ENCODE data around the gene TRNP1. TPM values are rescaled to one million over a fixed set of nuclear protein-coding genes. Genes with fewer than 3 reads are reported as not detected.

Gene TRNP1
- total and polyA plus RNA-seq, 2 experiments from 2014 or later: 19.1 to 327 TPM

- H2AFZ ChIP-seq: no peak overlapping the region
- no peak overlapping the region for H3K4me3 ChIP-seq
- no peaks in the 10 kb centered on the region for H3K79me2 ChIP-seq (ENCODE audit: insufficient read depth)
- no peak overlapping the region for H3K4me2 ChIP-seq (ENCODE audit: unreplicated experiment)
- H3K9me3 ChIP-seq (ENCODE audit: low read depth): no peaks in the 10 kb centered on the region
- H4K20me1 ChIP-seq (ENCODE audit: insufficient read depth): no peaks in the 10 kb centered on the region
- no peaks in the 10 kb centered on the region for H3F3A ChIP-seq (ENCODE audit: insufficient read depth)
- no peak overlapping the region for H3K27ac ChIP-seq
- no peaks in the 10 kb centered on the region for H3K27me3 ChIP-seq (replicated peaks; ENCODE audit: insufficient read depth)
- no peak for DNase-seq
- 80 to 87% methylated on average over 4 of the region's 4 CpGs for WGBS, 2 experiments (ENCODE audit: low coverage in 1 of 2, low lambda C conversion rate in 2 of 2, missing lambda C conversion rate in 2 of 2)
- peaks cover 5% of the 10 kb centered on the region for H3K4me1 ChIP-seq (ENCODE audit: insufficient read depth)
- no peak for TF ChIP-seq EZH2 (IDR thresholded peaks at IDR 0.05; ENCODE audit: insufficient read depth, poor library complexity, severe bottlenecking)
- H3K9me2 ChIP-seq (ENCODE audit: insufficient read depth): no peaks in the 10 kb centered on the region
- no peak overlapping the region for H3K9ac ChIP-seq
- in situ Hi-C loops (cut with MboI): no loop called here
- no peaks in the 10 kb centered on the region for H3K36me3 ChIP-seq (ENCODE audit: low read depth)
Measured at GRCh38 chr1:27035344-27035743, 41.9 kb downstream of the TRNP1 start.

- H3K4me1 ChIP-seq (ENCODE audit: insufficient read depth): no peaks in the 10 kb centered on the region
- no peak overlapping the region for H3K4me3 ChIP-seq
- H3F3A ChIP-seq (ENCODE audit: insufficient read depth): no peaks in the 10 kb centered on the region
- H3K27me3 ChIP-seq (replicated peaks; ENCODE audit: insufficient read depth): no peaks in the 10 kb centered on the region
- no peaks in the 10 kb centered on the region for H3K79me2 ChIP-seq (ENCODE audit: insufficient read depth)
- DNase-seq: no peak
- H3K9ac ChIP-seq: no peak overlapping the region
- H3K4me2 ChIP-seq (ENCODE audit: unreplicated experiment): no peak overlapping the region
- H4K20me1 ChIP-seq (ENCODE audit: insufficient read depth): no peaks in the 10 kb centered on the region
- H2AFZ ChIP-seq: no peak overlapping the region
- H3K36me3 ChIP-seq (ENCODE audit: low read depth): no peaks in the 10 kb centered on the region
- TF ChIP-seq EZH2 (IDR thresholded peaks at IDR 0.05; ENCODE audit: insufficient read depth, poor library complexity, severe bottlenecking) (no peak), EZH2phosphoT487 (IDR thresholded peaks at IDR 0.05; ENCODE audit: insufficient read depth, low read depth) (no peak)
- H3K9me2 ChIP-seq (ENCODE audit: insufficient read depth): no peaks in the 10 kb centered on the region
- in situ Hi-C loops (cut with MboI): no loop called here
- no peak overlapping the region for H3K27ac ChIP-seq
- H3K9me3 ChIP-seq (ENCODE audit: low read depth): no peaks in the 10 kb centered on the region
- 93 to 100% methylated on average over 1 of the region's 1 CpG for WGBS, 2 experiments (ENCODE audit: low coverage in 1 of 2, low lambda C conversion rate in 2 of 2, missing lambda C conversion rate in 2 of 2)
Measured at GRCh38 chr1:27036718-27037117, 43.2 kb downstream of the TRNP1 start.

GRCh38 chr1:27037518-27037917 is 44.0 kb downstream of the TRNP1 start:
- no peaks in the 10 kb centered on the region for H3K9me2 ChIP-seq (ENCODE audit: insufficient read depth)

GRCh38 chr1:27038020-27038419 is 44.5 kb downstream of the TRNP1 start:
- Histone ChIP-seq H3K9me3 (ENCODE audit: low read depth) (no peaks in the 10 kb centered on the region), H3K9ac (no peak overlapping the region), H4K20me1 (ENCODE audit: insufficient read depth) (no peaks in the 10 kb centered on the region), H3K36me3 (ENCODE audit: low read depth) (no peaks in the 10 kb centered on the region), H3K9me2 (ENCODE audit: insufficient read depth) (no peaks in the 10 kb centered on the region), H3K4me2 (ENCODE audit: unreplicated experiment) (no peak overlapping the region), H3K4me1 (ENCODE audit: insufficient read depth) (no peaks in the 10 kb centered on the region), H3K27me3 (replicated peaks; ENCODE audit: insufficient read depth) (no peaks in the 10 kb centered on the region), H3K4me3 (no peak overlapping the region), H3F3A (ENCODE audit: insufficient read depth) (no peaks in the 10 kb centered on the region), H3K27ac (no peak overlapping the region), H3K79me2 (ENCODE audit: insufficient read depth) (no peaks in the 10 kb centered on the region), H2AFZ (no peak overlapping the region)
- in situ Hi-C loops (cut with MboI): no loop called here
- TF ChIP-seq EZH2phosphoT487 (IDR thresholded peaks at IDR 0.05; ENCODE audit: insufficient read depth, low read depth) (no peak), EZH2 (IDR thresholded peaks at IDR 0.05; ENCODE audit: insufficient read depth, poor library complexity, severe bottlenecking) (no peak)
- no peak for DNase-seq
- 81 to 88% methylated on average over 7 of the region's 7 CpGs for WGBS, 2 experiments (ENCODE audit: low coverage in 1 of 2, low lambda C conversion rate in 2 of 2, missing lambda C conversion rate in 2 of 2)

More at GRCh38 chr1:27037518-27037917, 44.0 kb downstream of the TRNP1 start:
- no peaks in the 10 kb centered on the region for H3K9me3 ChIP-seq (ENCODE audit: low read depth)
- H4K20me1 ChIP-seq (ENCODE audit: insufficient read depth): no peaks in the 10 kb centered on the region
- H3K27ac ChIP-seq: no peak overlapping the region
- in situ Hi-C loops (cut with MboI): no loop called here
- H3K9ac ChIP-seq: no peak overlapping the region
- no peak overlapping the region for H3K4me3 ChIP-seq
- WGBS, 2 experiments (ENCODE audit: low coverage in 1 of 2, low lambda C conversion rate in 2 of 2, missing lambda C conversion rate in 2 of 2): 61 to 62% methylated on average over 9 to 10 of the region's 10 CpGs
- no peaks in the 10 kb centered on the region for H3K36me3 ChIP-seq (ENCODE audit: low read depth)
- DNase-seq: no peak
- no peak overlapping the region for H2AFZ ChIP-seq
- H3K4me2 ChIP-seq (ENCODE audit: unreplicated experiment): no peak overlapping the region
- H3F3A ChIP-seq (ENCODE audit: insufficient read depth): no peaks in the 10 kb centered on the region
- H3K27me3 ChIP-seq (replicated peaks; ENCODE audit: insufficient read depth): no peaks in the 10 kb centered on the region
- H3K4me1 ChIP-seq (ENCODE audit: insufficient read depth): no peaks in the 10 kb centered on the region
- no peak for TF ChIP-seq EZH2phosphoT487 (IDR thresholded peaks at IDR 0.05; ENCODE audit: insufficient read depth, low read depth)
- TF ChIP-seq EZH2 (IDR thresholded peaks at IDR 0.05; ENCODE audit: insufficient read depth, poor library complexity, severe bottlenecking): no peak
- no peaks in the 10 kb centered on the region for H3K79me2 ChIP-seq (ENCODE audit: insufficient read depth)

GRCh38 chr1:27042670-27043069 is 49.2 kb downstream of the TRNP1 start:
- Histone ChIP-seq H3K36me3 (ENCODE audit: low read depth) (no peaks in the 10 kb centered on the region), H3K4me1 (ENCODE audit: insufficient read depth) (peaks cover 8% of the 10 kb centered on the region), H3K4me3 (no peak overlapping the region), H3K27ac (no peak overlapping the region), H3K79me2 (ENCODE audit: insufficient read depth) (no peaks in the 10 kb centered on the region), H3K9ac (no peak overlapping the region), H3K27me3 (replicated peaks; ENCODE audit: insufficient read depth) (no peaks in the 10 kb centered on the region), H4K20me1 (ENCODE audit: insufficient read depth) (no peaks in the 10 kb centered on the region), H3K9me2 (ENCODE audit: insufficient read depth) (no peaks in the 10 kb centered on the region), H3F3A (ENCODE audit: insufficient read depth) (no peaks in the 10 kb centered on the region), H2AFZ (no peak overlapping the region), H3K4me2 (ENCODE audit: unreplicated experiment) (no peak overlapping the region), H3K9me3 (ENCODE audit: low read depth) (no peaks in the 10 kb centered on the region)
- WGBS, 2 experiments (ENCODE audit: low coverage in 1 of 2, low lambda C conversion rate in 2 of 2, missing lambda C conversion rate in 2 of 2): 71 to 76% methylated on average over 7 of the region's 7 CpGs
- no peak for DNase-seq
- no peak for TF ChIP-seq EZH2 (IDR thresholded peaks at IDR 0.05; ENCODE audit: insufficient read depth, poor library complexity, severe bottlenecking)
- TF ChIP-seq EZH2phosphoT487 (IDR thresholded peaks at IDR 0.05; ENCODE audit: insufficient read depth, low read depth): no peak
- in situ Hi-C loops (cut with MboI): loop anchor here (10.0 kb wide), 1 partner anchor 242 kb away; no protein-coding TSS in a partner anchor

Data from GM23248 (cell line).